Fibroblast of lung (primary cell): ENCODE data around the gene TGFB1. TPM values are rescaled to one million over a fixed set of nuclear protein-coding genes. Genes with fewer than 3 reads are reported as not detected.

Experiments used
- DNase-seq, 2 donors: peaks; one replicate each; pipeline versions ENCODE4 v3.0.0 to v3.0.0-alpha.2; 2010; ENCODE audit warnings: low read depth in 2 of 2
- H2AFZ ChIP-seq: 2 replicates; pipeline ENCODE4 v1.5.1; 2012; ENCODE audit warnings: low read length, control low read depth, inconsistent platforms
- H3K27ac ChIP-seq: 2 replicates; pipeline ENCODE4 v1.5.1; 2011; ENCODE audit warnings: low read length, control low read depth; ENCODE audit not compliant: insufficient read depth
- H3K27me3 ChIP-seq: 2 replicates; pipeline ENCODE4 v1.5.1; 2011; ENCODE audit warnings: mild to moderate bottlenecking, low read length; ENCODE audit not compliant: control insufficient read depth, insufficient read depth
- H3K36me3 ChIP-seq: 2 replicates; pipeline ENCODE4 v1.5.1; 2011; ENCODE audit warnings: low read length; ENCODE audit not compliant: control insufficient read depth, insufficient read depth
- H3K4me1 ChIP-seq: 2 replicates; pipeline ENCODE4 v1.5.1; 2011; ENCODE audit warnings: low read length; ENCODE audit not compliant: control insufficient read depth, insufficient read depth; ENCODE audit errors: extremely low read depth
- H3K4me2 ChIP-seq: 2 replicates; pipeline ENCODE4 v1.5.1; 2011; ENCODE audit warnings: low read length, control low read depth; ENCODE audit not compliant: insufficient read depth; ENCODE audit errors: extremely low read depth
- H3K4me3 ChIP-seq, 4 experiments: fragments of 200-600 bp in 1 of 4; sonication (generic) in 1 of 4; replicated peaks in 1 of 4; 2 replicates each; pipeline ENCODE4 v1.5.1; 2011 to 2016; ENCODE audit warnings: low read length in 4 of 4, low read depth in 3 of 4, mild to moderate bottlenecking in 3 of 4, control low read depth in 2 of 4, inconsistent platforms in 1 of 4, mixed read lengths in 1 of 4; ENCODE audit not compliant: insufficient read depth in 1 of 4; ENCODE audit errors: control extremely low read depth in 1 of 4
- H3K79me2 ChIP-seq: 2 replicates; pipeline ENCODE4 v1.5.1; 2012; ENCODE audit warnings: mild to moderate bottlenecking, low read length, inconsistent platforms; ENCODE audit not compliant: control insufficient read depth, insufficient read depth
- H3K9ac ChIP-seq: 2 replicates; pipeline ENCODE4 v1.5.1; 2011; ENCODE audit warnings: mild to moderate bottlenecking, low read length, control low read depth; ENCODE audit not compliant: insufficient read depth
- H3K9me3 ChIP-seq: 2 replicates; pipeline ENCODE4 v1.5.1; 2012; ENCODE audit warnings: low read depth, low read length; ENCODE audit not compliant: control insufficient read depth, insufficient read depth
- H4K20me1 ChIP-seq: 2 replicates; pipeline ENCODE4 v1.5.1; 2011; ENCODE audit warnings: low read length; ENCODE audit not compliant: control insufficient read depth, insufficient read depth; ENCODE audit errors: extremely low read depth
- CTCF ChIP-seq, 2 donors: IDR thresholded peaks in 1 of 2; conservative IDR thresholded peaks in 1 of 2; 1 replicate in 1 of 2; 2 replicates in 1 of 2; pipeline ENCODE4 v1.5.1; 2011 to 2012; ENCODE audit warnings: low read length in 2 of 2, control low read depth in 1 of 2, inconsistent platforms in 1 of 2, low read depth in 1 of 2, mild to moderate bottlenecking in 1 of 2
- EZH2 ChIP-seq: IDR thresholded peaks from 2 replicates; pipeline ENCODE4 v1.5.1; 2012; ENCODE audit warnings: low read length, control low read depth, mild to moderate bottlenecking; ENCODE audit errors: missing control alignments
- polyA plus RNA-seq, 2 donors: library from polyadenylated mRNA; depleted of rRNA in 1 of 2; stranded (reverse) in 1 of 2; unstranded in 1 of 2; fragments of >200 nt; gene quantifications; 2 replicates each; pipeline ENCODE4 v1.2.1, GENCODE V29; 2011 to 2012; ENCODE audit warnings: missing spikeins in 1 of 2
- total RNA-seq: library from RNA; depleted of rRNA; stranded (reverse); fragments of >200 nt; gene quantifications from 2 replicates; pipeline ENCODE4 v1.2.1, GENCODE V29; 2014

The TGFB1 gene
- total and polyA plus RNA-seq, 2 donors (not counting 1 experiment from before 2014, with no cell fraction given), result 4.2 to 14.4 TPM

GRCh38 chr19:41321204-41321599 lies 32.5 kb downstream of the TGFB1 start:
- H4K20me1 ChIP-seq, result no peaks in the 10 kb centered on the region
- H3K9me3 ChIP-seq, result no peaks in the 10 kb centered on the region
- no peak for DNase-seq
- no peak for TF ChIP-seq EZH2
- peaks cover 16% of the 10 kb centered on the region for H3K36me3 ChIP-seq
- no peaks in the 10 kb centered on the region for H3K79me2 ChIP-seq
- H3K27me3 ChIP-seq, result no peaks in the 10 kb centered on the region
- H3K4me1 ChIP-seq, result peaks cover 47% of the 10 kb centered on the region
- H3K9ac ChIP-seq, result no peak overlapping the region
- no peak overlapping the region for H3K4me2 ChIP-seq
- no peak overlapping the region for H3K4me3 ChIP-seq
- no peak overlapping the region for H2AFZ ChIP-seq
- peak overlapping the region; percentile 97 for H3K27ac ChIP-seq

GRCh38 chr19:41320568-41320967 lies 33.2 kb downstream of the TGFB1 start:
- TF ChIP-seq CTCF (conservative IDR thresholded peaks at IDR 0.05 in 1 of 2, IDR thresholded peaks at IDR 0.05 in 1 of 2; ENCODE audit: low read depth in 1 of 2, low read length in 2 of 2), result no peak
- no peak for TF ChIP-seq EZH2
- no peak overlapping the region for H2AFZ ChIP-seq
- no peak for DNase-seq
- H3K4me1 ChIP-seq, result peaks cover 41% of the 10 kb centered on the region
- H4K20me1 ChIP-seq, result no peaks in the 10 kb centered on the region
- no peaks in the 10 kb centered on the region for H3K79me2 ChIP-seq
- no peaks in the 10 kb centered on the region for H3K9me3 ChIP-seq
- peaks cover 16% of the 10 kb centered on the region for H3K36me3 ChIP-seq
- no peak overlapping the region for H3K4me3 ChIP-seq
- H3K27ac ChIP-seq, result no peak overlapping the region
- no peaks in the 10 kb centered on the region for H3K27me3 ChIP-seq
- H3K4me2 ChIP-seq, result no peak overlapping the region
- H3K9ac ChIP-seq, result no peak overlapping the region

GRCh38 chr19:41320185-41320518 lies 33.6 kb downstream of the TGFB1 start:
- DNase-seq, result no peak
- Histone ChIP-seq H3K79me2 (no peaks in the 10 kb centered on the region), H2AFZ (no peak overlapping the region), H3K4me2 (no peak overlapping the region), H3K27ac (no peak overlapping the region), H3K27me3 (no peaks in the 10 kb centered on the region), H3K36me3 (peaks cover 16% of the 10 kb centered on the region), H4K20me1 (no peaks in the 10 kb centered on the region), H3K4me1 (peaks cover 38% of the 10 kb centered on the region), H3K9me3 (no peaks in the 10 kb centered on the region), H3K9ac (no peak overlapping the region), H3K4me3 (no peak overlapping the region)
- TF ChIP-seq EZH2 (no peak), CTCF (conservative IDR thresholded peaks at IDR 0.05 in 1 of 2, IDR thresholded peaks at IDR 0.05 in 1 of 2; ENCODE audit: low read depth in 1 of 2, low read length in 2 of 2) (no peak)
